ENCODE measurements around the gene CLCN3.

- no peak for TF ChIP-seq CTCF (IDR thresholded peaks at IDR 0.05; ENCODE audit: low read depth, low read length)
- no peak for TF ChIP-seq POLR2A (IDR thresholded peaks at IDR 0.05; ENCODE audit: extremely low read depth, insufficient read length)
- TF ChIP-seq MYC (IDR thresholded peaks at IDR 0.05; ENCODE audit: low read depth, low read length): no peak
- no peak for TF ChIP-seq MAX (IDR thresholded peaks at IDR 0.05; ENCODE audit: low read depth, low read length)
Observed at GRCh38 chr4:169615467-169616106, 4.8 kb upstream of the CLCN3 start.

Data from NB4 (cell line).